Motor neuron (in vitro differentiated cells): ENCODE data around the gene SBSN. TPM values are rescaled to one million over a fixed set of nuclear protein-coding genes. Genes with fewer than 3 reads are reported as not detected.
A peak's percentile ranks its signal among the peaks of the same experiment; 100 is the strongest.

Source experiments
- ATAC-seq, 8 experiments: fragments of 200-7000 bp; cut with Tn5 transposase; replicated peaks in 6 of 8; 2 replicates each; pipeline ENCODE4 v1.8.0; 2021; ENCODE audit warnings: mild to moderate bottlenecking in 8 of 8, moderate library complexity in 8 of 8
- H3K27ac ChIP-seq, 2 donors: fragments of 250-450 bp; sonication (Bioruptor Pico); 2 replicates each; pipeline ENCODE4 v1.9.0; 2021; ENCODE audit warnings: antibody characterized with exemption in 2 of 2, mild to moderate bottlenecking in 2 of 2, moderate library complexity in 1 of 2
- H3K4me1 ChIP-seq, 2 donors: fragments of 250-450 bp; sonication (Bioruptor Pico); replicated peaks in 1 of 2; 2 replicates each; pipeline ENCODE4 v1.6.1; 2021; ENCODE audit warnings: antibody characterized with exemption in 2 of 2, mild to moderate bottlenecking in 2 of 2, moderate library complexity in 1 of 2
- H3K4me3 ChIP-seq, 5 donors: fragments of 250-450 bp; sonication (Bioruptor Pico); 2 replicates each; pipeline ENCODE4 v1.9.0; 2021; ENCODE audit warnings: antibody characterized with exemption in 5 of 5, mild to moderate bottlenecking in 5 of 5, moderate library complexity in 4 of 5
- WGBS, 10 experiments: fragments of 450-650 bp; shearing (Covaris generic); methylation state at CpG; one replicate each; pipeline ENCODE4 v1.0.0; 2022; 5-methylcytosine and 5-hydroxymethylcytosine counted together
- in situ Hi-C, 9 experiments: fragments of 400-800 bp; cut with MboI; loops; one replicate each; pipeline ENCODE4 v1.15.0; 2021; ENCODE audit warnings: low sequenced_read_pairs in 9 of 9, low pct_unique_long_range_greater_than_20kb in 2 of 9; ENCODE audit not compliant: unreplicated experiment in 9 of 9
- total RNA-seq, 8 experiments: library from RNA; unstranded; fragments of 300-600 nt; gene quantifications; 2 replicates each; pipeline versions ENCODE4 v1.2.3 to v1.2.4, GENCODE V29; 2022

The SBSN gene
- total RNA-seq, 8 experiments from 2014 or later = 0.11 to 3.5 (median 0.41) TPM

GRCh38 chr19:35506011-35506410, 22.1 kb downstream of the SBSN start:
- in situ Hi-C loops = no loop called here
- no peak overlapping the region for H3K27ac ChIP-seq
- 0 to 88% (median 65%) methylated on average over 1 to 6 of the region's 7 CpGs; no CpG with 5 or more reads in 5 of the 10 experiments for WGBS, 10 experiments
- no peaks in the 10 kb centered on the region for H3K4me1 ChIP-seq
- no peak for ATAC-seq
- H3K4me3 ChIP-seq = no peak overlapping the region

- Histone ChIP-seq H3K4me3 (no peak overlapping the region), H3K4me1 (no peaks in the 10 kb centered on the region), H3K27ac (no peak overlapping the region)
- in situ Hi-C loops = no loop called here
- WGBS, 10 experiments = 57% methylated on average over 1 of the region's 4 CpGs; no CpG with 5 or more reads in 9 of the 10 experiments
- no peak for ATAC-seq
Observed at GRCh38 chr19:35502751-35503150, 25.4 kb downstream of the SBSN start.

- ATAC-seq = peak in 7 of 8 experiments; percentile 47 to 85 (median 57)
- H3K4me1 ChIP-seq = no peaks in the 10 kb centered on the region
- 20 to 100% (median 37%) methylated on average over 1 to 8 of the region's 15 CpGs; no CpG with 5 or more reads in 6 of the 10 experiments for WGBS, 10 experiments
- no peak overlapping the region for H3K27ac ChIP-seq
- in situ Hi-C loops = no loop called here
- no peak overlapping the region for H3K4me3 ChIP-seq
Observed at GRCh38 chr19:35501684-35502083, 26.4 kb downstream of the SBSN start.

GRCh38 chr19:35500611-35501010, 27.5 kb downstream of the SBSN start:
- 80 to 100% (median 83%) methylated on average over 1 to 4 of the region's 10 CpGs; no CpG with 5 or more reads in 5 of the 10 experiments for WGBS, 10 experiments
- no peak for ATAC-seq
- Histone ChIP-seq H3K27ac (no peak overlapping the region), H3K4me1 (no peaks in the 10 kb centered on the region), H3K4me3 (no peak overlapping the region)
- in situ Hi-C loops = no loop called here

- Histone ChIP-seq H3K4me1 (no peaks in the 10 kb centered on the region), H3K27ac (no peak overlapping the region), H3K4me3 (no peak overlapping the region)
- in situ Hi-C loops = loop anchor here in 2 of 9 experiments (10.0 to 25.0 kb wide), 2 partner anchors 137 to 154 kb away; partner anchors contain the start of genes FFAR1 (in 1 of the 2), FFAR3 (in 1 of the 2) and GPR42 (in 1 of the 2)
- 20 to 90% (median 50%) methylated on average over 2 to 9 of the region's 9 CpGs for WGBS, 10 experiments
- peak in 3 of 8 experiments; percentile 36 to 73 (median 66) for ATAC-seq
Observed at GRCh38 chr19:35498984-35499527, 29.1 kb downstream of the SBSN start.

- Histone ChIP-seq H3K27ac (no peak overlapping the region), H3K4me1 (no peaks in the 10 kb centered on the region), H3K4me3 (no peak overlapping the region)
- no peak for ATAC-seq
- WGBS, 10 experiments = 0 to 100% (median 77%) methylated on average over 1 to 3 of the region's 3 CpGs; no CpG with 5 or more reads in 3 of the 10 experiments
- in situ Hi-C loops = loop anchor here in 2 of 9 experiments (10.0 to 25.0 kb wide), 2 partner anchors 136 to 153 kb away; partner anchors contain the start of genes FFAR1 (in 1 of the 2), FFAR3 (in 1 of the 2) and GPR42 (in 1 of the 2)
Observed at GRCh38 chr19:35498220-35498619, 29.9 kb downstream of the SBSN start.

- H3K4me1 ChIP-seq = no peaks in the 10 kb centered on the region
- in situ Hi-C loops = loop anchor here in 2 of 9 experiments (10.0 to 25.0 kb wide), 2 partner anchors 135 to 153 kb away; partner anchors contain the start of genes FFAR1 (in 1 of the 2), FFAR3 (in 1 of the 2) and GPR42 (in 1 of the 2)
- no peak overlapping the region for H3K4me3 ChIP-seq
- 7 to 84% (median 68%) methylated on average over 1 to 6 of the region's 14 CpGs; no CpG with 5 or more reads in 6 of the 10 experiments for WGBS, 10 experiments
- no peak for ATAC-seq
- H3K27ac ChIP-seq = no peak overlapping the region
Observed at GRCh38 chr19:35497406-35497805, 30.7 kb downstream of the SBSN start.

- WGBS, 10 experiments = 13 to 88% (median 47%) methylated on average over 1 to 7 of the region's 30 CpGs; no CpG with 5 or more reads in 5 of the 10 experiments
- H3K4me3 ChIP-seq = no peak overlapping the region
- H3K4me1 ChIP-seq = no peaks in the 10 kb centered on the region
- H3K27ac ChIP-seq = no peak overlapping the region
- ATAC-seq = peak; percentile 87 to 98 (median 90)
- in situ Hi-C loops = loop anchor here in 2 of 9 experiments (10.0 to 25.0 kb wide), 2 partner anchors 133 to 151 kb away; partner anchors contain the start of genes FFAR1 (in 1 of the 2), FFAR3 (in 1 of the 2) and GPR42 (in 1 of the 2)
Observed at GRCh38 chr19:35495107-35496064, 32.7 kb downstream of the SBSN start.

- ATAC-seq = no peak
- 80 to 100% (median 82%) methylated on average over 1 of the region's 9 CpGs; no CpG with 5 or more reads in 6 of the 10 experiments for WGBS, 10 experiments
- Histone ChIP-seq H3K4me1 (no peaks in the 10 kb centered on the region), H3K27ac (no peak overlapping the region), H3K4me3 (no peak overlapping the region)
- in situ Hi-C loops = loop anchor here in 2 of 9 experiments (10.0 to 25.0 kb wide), 2 partner anchors 132 to 149 kb away; partner anchors contain the start of genes FFAR1 (in 1 of the 2), FFAR3 (in 1 of the 2) and GPR42 (in 1 of the 2)
Observed at GRCh38 chr19:35493971-35494370, 34.1 kb downstream of the SBSN start.

GRCh38 chr19:35491836-35492360, 36.2 kb downstream of the SBSN start:
- no peak overlapping the region for H3K4me3 ChIP-seq
- WGBS, 10 experiments = 36 to 100% (median 60%) methylated on average over 1 to 5 of the region's 9 CpGs; no CpG with 5 or more reads in 3 of the 10 experiments
- peaks cover 0 to 4% of the 10 kb centered on the region in 2 donors for H3K4me1 ChIP-seq
- ATAC-seq = no peak
- in situ Hi-C loops = loop anchor here in 2 of 9 experiments (10.0 to 25.0 kb wide), 2 partner anchors 130 to 147 kb away; partner anchors contain the start of genes FFAR1 (in 1 of the 2), FFAR3 (in 1 of the 2) and GPR42 (in 1 of the 2)
- no peak overlapping the region for H3K27ac ChIP-seq

GRCh38 chr19:35490364-35490763, 37.7 kb downstream of the SBSN start, which contains the start of gene KRTDAP:
Gene KRTDAP (minus strand): TSS chr19:35490464. CDS start chr19:35490442, 22 bp downstream.
- Histone ChIP-seq H3K4me1 (peaks cover 0 to 4% of the 10 kb centered on the region in 2 donors), H3K27ac (no peak within 1 kb of the TSS), H3K4me3 (no peak within 1 kb of the TSS)
- in situ Hi-C loops = loop anchor here in 2 of 9 experiments (10.0 to 25.0 kb wide), 2 partner anchors 128 to 146 kb away; partner anchors contain the start of genes FFAR1 (in 1 of the 2), FFAR3 (in 1 of the 2) and GPR42 (in 1 of the 2)
- WGBS, 10 experiments = 27 to 89% (median 48%) methylated on average over 3 to 4 of the region's 9 CpGs; no CpG with 5 or more reads in 6 of the 10 experiments
- no peak for ATAC-seq

GRCh38 chr19:35488677-35489076, 39.4 kb downstream of the SBSN start:
- 50 to 90% (median 67%) methylated on average over 2 to 12 of the region's 16 CpGs; no CpG with 5 or more reads in 5 of the 10 experiments for WGBS, 10 experiments
- H3K4me3 ChIP-seq = no peak overlapping the region

More at GRCh38 chr19:35488677-35489076, 39.4 kb downstream of the SBSN start:
- ATAC-seq = no peak
- H3K4me1 ChIP-seq = peaks cover 0 to 4% of the 10 kb centered on the region in 2 donors
- in situ Hi-C loops = loop anchor here in 1 of 9 experiments (25.0 kb wide), 1 partner anchor 126 kb away; the partner anchor contains the start of genes FFAR3 and GPR42
- no peak overlapping the region for H3K27ac ChIP-seq
